GM12873 (cell line): ENCODE data around the gene TM7SF3.

Source experiments
- CTCF ChIP-seq: IDR thresholded peaks from 2 replicates; pipeline ENCODE4 v1.5.1; 2012; ENCODE audit warnings: low read depth, mild to moderate bottlenecking, moderate library complexity, low read length, control low read depth; ENCODE audit not compliant: insufficient read depth; ENCODE audit errors: missing control alignments

The TM7SF3 gene

GRCh38 chr12:26940516-26941214 is 73.5 kb downstream of the TM7SF3 start:
- no peak for TF ChIP-seq CTCF

- no peak for TF ChIP-seq CTCF
Measured at GRCh38 chr12:26939953-26940352, 74.2 kb downstream of the TM7SF3 start.

DNA sequence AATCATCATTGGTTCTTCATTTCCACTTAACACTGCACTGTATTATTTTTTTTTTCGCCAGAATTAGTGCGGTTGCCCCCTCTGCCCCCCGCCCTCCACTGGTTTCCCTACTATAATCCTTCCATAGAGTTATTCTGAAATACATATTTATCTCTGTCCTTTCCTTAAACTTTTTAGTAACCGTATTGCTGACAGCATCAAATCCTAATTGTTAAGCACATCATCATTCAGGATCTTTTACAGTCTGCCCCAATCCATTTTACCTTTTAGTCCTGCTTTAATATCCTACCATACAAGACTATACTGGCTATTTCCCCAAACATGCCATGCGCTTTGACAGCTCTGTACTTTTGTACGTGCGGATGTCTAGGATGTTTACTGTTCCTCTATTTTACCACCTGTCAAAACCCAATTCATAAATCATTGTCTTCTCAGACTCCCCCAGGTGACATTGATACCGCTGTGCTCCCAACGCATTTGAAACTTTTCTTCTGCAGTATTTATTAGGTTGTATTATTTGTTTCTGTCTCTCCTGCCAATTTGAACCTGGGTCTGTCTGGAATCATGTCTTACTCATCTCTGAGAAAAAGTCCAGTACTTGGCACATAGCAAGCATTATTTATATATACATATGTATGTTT is 74.9 kb downstream of the TM7SF3 start:
- TF ChIP-seq CTCF, result no peak

- TF ChIP-seq CTCF, result no peak
Measured at GRCh38 chr12:26938701-26939062, 75.5 kb downstream of the TM7SF3 start.

DNA sequence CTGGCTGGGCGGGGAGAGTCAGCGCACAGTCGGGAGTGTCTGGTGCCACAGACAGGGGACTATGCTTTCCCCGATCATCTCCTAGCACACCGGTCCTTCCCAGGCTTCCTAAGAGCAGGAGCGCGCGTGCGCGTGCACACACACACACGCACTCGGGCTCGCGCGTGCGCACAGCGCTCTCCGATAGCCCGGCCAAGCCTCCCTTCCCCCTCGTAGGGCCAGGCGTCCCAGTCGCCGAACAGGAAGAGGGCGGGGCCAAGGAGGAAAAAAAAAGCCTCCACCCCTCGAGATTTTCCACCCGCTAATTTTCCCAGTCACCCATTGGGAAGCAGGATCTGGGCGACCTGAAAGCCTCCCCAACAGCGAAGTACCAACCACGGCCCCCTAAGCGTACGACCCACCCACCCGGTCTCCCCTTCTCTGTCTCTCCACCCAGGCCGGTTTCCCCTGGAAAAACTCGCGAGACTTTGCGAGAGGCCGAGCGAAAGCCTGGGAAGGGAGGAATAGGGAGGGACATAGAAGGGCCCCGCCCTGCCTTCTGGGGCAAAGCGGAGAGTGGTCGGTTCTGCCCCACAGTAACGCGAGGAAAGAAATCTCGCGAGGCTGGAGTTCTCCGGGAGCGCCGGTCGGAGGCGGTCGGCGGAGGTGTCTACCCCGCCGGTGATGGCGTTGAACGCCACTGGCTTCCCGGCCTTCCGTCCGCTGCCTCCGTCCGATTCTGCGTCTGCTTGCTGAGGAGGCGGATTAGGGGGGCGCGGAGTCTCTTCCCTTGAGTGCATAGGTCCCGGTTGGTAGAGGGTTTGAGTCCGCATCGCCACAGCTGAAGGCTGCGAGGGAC is 76.1 kb downstream of the TM7SF3 start, which contains the start of the genes FGFR1OP2 and INTS13:
FGFR1OP2 (plus strand) TSS at position 608 of the 838 bp plus-strand sequence. CDS start 15,689 bp downstream, outside the sequence.
INTS13 (minus strand) TSS at position 119 of the 838 bp plus-strand sequence. CDS start 1,178 bp downstream, outside the sequence.
- no peak for TF ChIP-seq CTCF

DNA sequence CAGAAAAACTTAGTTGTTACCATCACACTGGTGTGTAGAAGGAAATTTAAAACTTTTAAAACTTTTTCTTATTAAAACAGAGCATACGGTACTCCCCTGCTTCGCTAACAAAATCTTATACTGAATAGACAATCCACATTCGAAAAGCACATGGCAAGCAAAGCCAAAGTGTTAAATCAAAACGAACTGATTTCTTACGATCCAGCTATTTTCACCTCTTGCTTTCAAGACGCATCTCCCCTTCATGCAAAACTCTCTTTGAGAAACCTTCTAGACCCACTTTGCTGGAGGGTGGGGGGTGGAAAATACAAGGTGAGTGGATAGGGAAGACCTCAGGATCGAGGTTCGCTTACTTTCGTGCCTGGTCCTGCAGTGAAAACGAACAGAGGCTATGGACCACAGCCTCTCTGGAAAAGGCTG is 76.7 kb downstream of the TM7SF3 start:
- TF ChIP-seq CTCF, result no peak
